ENCODE measurements around the gene EVA1C. TPM values are rescaled to one million over a fixed set of nuclear protein-coding genes. Genes with fewer than 3 reads are reported as not detected.
"Not testable (repeated sequence)": the region's sequence is repeated elsewhere in the genome, so short reads cannot be mapped to it uniquely, and the experiment has no call there.

Gene EVA1C
- total RNA-seq, 1 experiment from 2014 or later, result 29.3 TPM

- not testable (repeated sequence) for BruUV-seq (replicated peaks)
These were observed 149.0 kb downstream of the EVA1C start for GRCh38 chr21:32561476-32561875.

DNA sequence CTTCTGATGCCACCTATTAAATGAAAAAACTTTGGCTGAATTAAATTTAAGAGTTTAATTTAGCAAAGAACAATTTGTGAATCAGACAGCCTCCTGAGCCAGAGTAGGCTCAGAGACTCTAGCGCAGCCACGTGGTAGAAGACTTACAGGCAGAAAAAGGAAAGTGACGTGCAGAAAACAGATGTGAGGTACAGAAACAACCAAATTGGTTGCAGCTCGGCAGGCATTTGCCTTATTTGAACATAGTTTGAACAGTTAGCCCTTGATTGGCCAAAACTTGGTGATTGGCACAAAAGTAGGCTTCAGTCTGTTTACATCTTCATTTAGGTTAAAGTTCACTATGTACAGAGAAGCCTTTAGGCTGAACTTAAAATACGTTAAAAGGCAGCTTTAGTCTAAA, 149.9 kb downstream of the EVA1C start:
- Histone ChIP-seq H3K4me2 (ENCODE audit: low read length) (no peak overlapping the region), H2AFZ (ENCODE audit: low read depth, low read length, poor library complexity, severe bottlenecking) (no peak overlapping the region), H3K79me2 (ENCODE audit: insufficient read depth, low read length) (no peaks in the 10 kb centered on the region), H3K9ac (ENCODE audit: low read length) (no peak overlapping the region), H3K4me3 (replicated peaks in 1 of 2; ENCODE audit: low read depth in 1 of 2, low read length in 2 of 2) (no peak overlapping the region), H3K27me3 (ENCODE audit: insufficient read depth, low read length) (no peaks in the 10 kb centered on the region), H3K9me3 (ENCODE audit: control insufficient read depth in 1 of 2, insufficient read depth in 1 of 2, low read depth in 1 of 2, low read length in 2 of 2) (no peaks in the 10 kb centered on the region; a peak in 1 of 4 replicates), H3K36me3 (ENCODE audit: control insufficient read depth in 1 of 2, insufficient read depth in 2 of 2, low read length in 2 of 2) (no peaks in the 10 kb centered on the region), H3K27ac (ENCODE audit: low read depth, low read length) (no peak overlapping the region), H3K9me2 (ENCODE audit: insufficient read depth) (no peaks in the 10 kb centered on the region), H3K4me1 (ENCODE audit: control insufficient read depth in 1 of 2, insufficient read depth in 2 of 2, low read length in 2 of 2) (no peaks in the 10 kb centered on the region), H4K20me1 (ENCODE audit: insufficient read depth) (no peaks in the 10 kb centered on the region)
- intact Hi-C loops (cut with micrococcal nuclease), result no loop called here
- ATAC-seq, result no peak
- ChIA-PET CTCF (no interaction called here), RAD21 (ENCODE audit: low non-redundant PET in 1 of 2, low total read pairs in 2 of 2, uncharacterized antibody in 2 of 2, unreplicated experiment in 2 of 2) (no interaction called here), POLR2A (no interaction called here)
- TF ChIP-seq EGR1 (IDR thresholded peaks at IDR 0.05; ENCODE audit: low read depth) (no peak), POLR2AphosphoS5 (IDR thresholded peaks at IDR 0.05; ENCODE audit: low read depth, low read length) (no peak), EZH2phosphoT487 (IDR thresholded peaks at IDR 0.05; ENCODE audit: borderline replicate concordance) (no peak), CEBPB (IDR thresholded peaks at IDR 0.05; ENCODE audit: low read depth) (no peak), RAD21 (IDR thresholded peaks at IDR 0.05; ENCODE audit: low read depth) (0 out of 2 replicates have a peak, but pooled peaks have one; percentile 15), CBX3 (IDR thresholded peaks at IDR 0.05; ENCODE audit: low read depth) (no peak), CTCF (IDR thresholded peaks at IDR 0.05 in 2 of 3, conservative IDR thresholded peaks at IDR 0.05 in 1 of 3; ENCODE audit: borderline replicate concordance in 1 of 3, insufficient read depth in 1 of 3, low read depth in 2 of 3, low read length in 2 of 3) (peak in 2 of 3 experiments; percentile 6 to 8; a peak in 1 of 6 replicates), EZH2 (IDR thresholded peaks at IDR 0.05) (no peak), JUND (IDR thresholded peaks at IDR 0.05) (no peak), YY1 (IDR thresholded peaks at IDR 0.05; ENCODE audit: extremely low read depth, insufficient replicate concordance, low read depth, low read length) (no peak)
- TF ChIP-seq, protein P1, sequence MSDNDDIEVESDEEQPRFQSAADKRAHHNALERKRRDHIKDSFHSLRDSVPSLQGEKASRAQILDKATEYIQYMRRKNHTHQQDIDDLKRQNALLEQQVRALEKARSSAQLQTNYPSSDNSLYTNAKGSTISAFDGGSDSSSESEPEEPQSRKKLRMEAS (IDR thresholded peaks at IDR 0.05), result no peak
- DNase-seq (ENCODE audit: low read depth, low spot score), result no peak
- no TSS peak for BruUV-seq (replicated peaks)

More at GRCh38 chr21:32561476-32561875, 149.0 kb downstream of the EVA1C start:
- H2AFZ ChIP-seq (ENCODE audit: low read depth, low read length, poor library complexity, severe bottlenecking); H3K79me2 ChIP-seq (ENCODE audit: insufficient read depth, low read length); H3K27ac ChIP-seq (ENCODE audit: low read depth, low read length); H3K4me1 ChIP-seq (ENCODE audit: control insufficient read depth in 1 of 2, insufficient read depth in 2 of 2, low read length in 2 of 2); ATAC-seq; DNase-seq (ENCODE audit: low read depth, low spot score); POLR2A ChIA-PET; H3K36me3 ChIP-seq (ENCODE audit: control insufficient read depth in 1 of 2, insufficient read depth in 2 of 2, low read length in 2 of 2); H3K9me2 ChIP-seq (ENCODE audit: insufficient read depth); H3K4me2 ChIP-seq (ENCODE audit: low read length); H3K9ac ChIP-seq (ENCODE audit: low read length); H3K4me3 ChIP-seq (replicated peaks in 1 of 2; ENCODE audit: low read depth in 1 of 2, low read length in 2 of 2); H3K9me3 ChIP-seq (ENCODE audit: control insufficient read depth in 1 of 2, insufficient read depth in 1 of 2, low read depth in 1 of 2, low read length in 2 of 2); H4K20me1 ChIP-seq (ENCODE audit: insufficient read depth); H3K27me3 ChIP-seq (ENCODE audit: insufficient read depth, low read length); RAD21 ChIA-PET (ENCODE audit: low non-redundant PET in 1 of 2, low total read pairs in 2 of 2, uncharacterized antibody in 2 of 2, unreplicated experiment in 2 of 2); intact Hi-C loops (cut with micrococcal nuclease): not testable (repeated sequence)
- CTCF ChIA-PET, result interaction anchor here (1.9 kb wide), 1 partner anchor 8 kb away, joined by 6 read pairs; no protein-coding TSS in a partner anchor

Data from HCT116 (cell line).